Mononuclear cell (primary cell): ENCODE data around the gene MAP2K3. TPM values are rescaled to one million over a fixed set of nuclear protein-coding genes. Genes with fewer than 3 reads are reported as not detected.

Experiments used
- H3K27me3 ChIP-seq: 2 replicates; pipeline ENCODE4 v1.6.0; 2011; ENCODE audit warnings: low read length, control low read depth; ENCODE audit not compliant: insufficient read depth
- H3K4me1 ChIP-seq: 2 replicates; pipeline ENCODE4 v1.5.1; 2011; ENCODE audit warnings: mild to moderate bottlenecking, low read length, control low read depth; ENCODE audit not compliant: insufficient read depth
- H3K4me3 ChIP-seq: 2 replicates; pipeline ENCODE4 v1.5.1; 2011; ENCODE audit warnings: mild to moderate bottlenecking, low read length, moderate library complexity
- H3K9me3 ChIP-seq: 2 replicates; pipeline ENCODE4 v1.5.1; 2011; ENCODE audit warnings: low read depth, mild to moderate bottlenecking, control low read depth, low read length
- total RNA-seq: library from RNA; depleted of rRNA; stranded (reverse); fragments of >200 nt; gene quantifications from one replicate; pipeline ENCODE4 v1.2.3, GENCODE V29; 2012

Gene MAP2K3
- total RNA-seq = 57.4 TPM

GRCh38 chr17:21284319-21285163 lies at the start of gene MAP2K3:
MAP2K3 (plus strand) TSS chr17:21284711; CDS start chr17:21284921, 210 bp downstream.
- Histone ChIP-seq H3K4me3 (peak within 1 kb of the TSS; percentile 86), H3K9me3 (no peaks in the 10 kb centered on the region), H3K27me3 (no peaks in the 10 kb centered on the region), H3K4me1 (peaks cover 78% of the 10 kb centered on the region)

- H3K9me3 ChIP-seq = no peaks in the 10 kb centered on the region
- no peaks in the 10 kb centered on the region for H3K4me1 ChIP-seq
These were observed 48.6 kb upstream of the MAP2K3 start for GRCh38 chr17:21235921-21236320.

GRCh38 chr17:21239680-21240368 lies 44.7 kb upstream of the MAP2K3 start:
- Histone ChIP-seq H3K4me1 (no peaks in the 10 kb centered on the region), H3K9me3 (no peaks in the 10 kb centered on the region), H3K27me3 (no peaks in the 10 kb centered on the region), H3K4me3 (no peak overlapping the region)

More at GRCh38 chr17:21235921-21236320, 48.6 kb upstream of the MAP2K3 start:
- H3K27me3 ChIP-seq = no peaks in the 10 kb centered on the region
- H3K4me3 ChIP-seq = no peak overlapping the region

GRCh38 chr17:21240369-21241055 lies 44.0 kb upstream of the MAP2K3 start:
- Histone ChIP-seq H3K27me3 (no peaks in the 10 kb centered on the region), H3K4me1 (no peaks in the 10 kb centered on the region), H3K4me3 (no peak overlapping the region), H3K9me3 (no peaks in the 10 kb centered on the region)

GRCh38 chr17:21241564-21241963 lies 42.9 kb upstream of the MAP2K3 start:
- Histone ChIP-seq H3K27me3 (no peaks in the 10 kb centered on the region), H3K4me3 (no peak overlapping the region), H3K4me1 (no peaks in the 10 kb centered on the region), H3K9me3 (no peaks in the 10 kb centered on the region)

GRCh38 chr17:21242026-21242697 lies 42.3 kb upstream of the MAP2K3 start:
- no peak overlapping the region for H3K4me3 ChIP-seq
- no peaks in the 10 kb centered on the region for H3K27me3 ChIP-seq
- H3K4me1 ChIP-seq = no peaks in the 10 kb centered on the region
- no peaks in the 10 kb centered on the region for H3K9me3 ChIP-seq

- no peaks in the 10 kb centered on the region for H3K27me3 ChIP-seq
- H3K4me1 ChIP-seq = no peaks in the 10 kb centered on the region
- H3K9me3 ChIP-seq = no peaks in the 10 kb centered on the region
- no peak overlapping the region for H3K4me3 ChIP-seq
These were observed 41.6 kb upstream of the MAP2K3 start for GRCh38 chr17:21242780-21243515.

- H3K9me3 ChIP-seq = no peaks in the 10 kb centered on the region
- H3K4me1 ChIP-seq = no peaks in the 10 kb centered on the region
- no peaks in the 10 kb centered on the region for H3K27me3 ChIP-seq
- H3K4me3 ChIP-seq = no peak overlapping the region
These were observed 40.8 kb upstream of the MAP2K3 start for GRCh38 chr17:21243516-21244303.

- no peak overlapping the region for H3K4me3 ChIP-seq
- peaks cover 2% of the 10 kb centered on the region for H3K4me1 ChIP-seq
- H3K27me3 ChIP-seq = no peaks in the 10 kb centered on the region
- H3K9me3 ChIP-seq = no peaks in the 10 kb centered on the region
These were observed 38.8 kb upstream of the MAP2K3 start for GRCh38 chr17:21245639-21246084.

GRCh38 chr17:21246698-21247097 lies 37.8 kb upstream of the MAP2K3 start:
- H3K4me3 ChIP-seq = no peak overlapping the region
- peaks cover 12% of the 10 kb centered on the region for H3K4me1 ChIP-seq
- H3K27me3 ChIP-seq = no peaks in the 10 kb centered on the region
- no peaks in the 10 kb centered on the region for H3K9me3 ChIP-seq

- H3K4me3 ChIP-seq = no peak overlapping the region
- H3K9me3 ChIP-seq = no peaks in the 10 kb centered on the region
- no peaks in the 10 kb centered on the region for H3K27me3 ChIP-seq
These were observed 36.8 kb upstream of the MAP2K3 start for GRCh38 chr17:21247552-21248258.

GRCh38 chr17:21248500-21248899 lies 36.0 kb upstream of the MAP2K3 start:
- no peaks in the 10 kb centered on the region for H3K9me3 ChIP-seq
- no peaks in the 10 kb centered on the region for H3K27me3 ChIP-seq
- H3K4me1 ChIP-seq = peaks cover 23% of the 10 kb centered on the region
- no peak overlapping the region for H3K4me3 ChIP-seq

More at GRCh38 chr17:21247552-21248258, 36.8 kb upstream of the MAP2K3 start:
- H3K4me1 ChIP-seq = peaks cover 22% of the 10 kb centered on the region
